ENCODE results near the gene TM4SF4. TPM values are rescaled to one million over a fixed set of nuclear protein-coding genes. Genes with fewer than 3 reads are reported as not detected.

Gene TM4SF4
- total RNA-seq, 1 donor from 2014 or later: 0.29 TPM

DNA sequence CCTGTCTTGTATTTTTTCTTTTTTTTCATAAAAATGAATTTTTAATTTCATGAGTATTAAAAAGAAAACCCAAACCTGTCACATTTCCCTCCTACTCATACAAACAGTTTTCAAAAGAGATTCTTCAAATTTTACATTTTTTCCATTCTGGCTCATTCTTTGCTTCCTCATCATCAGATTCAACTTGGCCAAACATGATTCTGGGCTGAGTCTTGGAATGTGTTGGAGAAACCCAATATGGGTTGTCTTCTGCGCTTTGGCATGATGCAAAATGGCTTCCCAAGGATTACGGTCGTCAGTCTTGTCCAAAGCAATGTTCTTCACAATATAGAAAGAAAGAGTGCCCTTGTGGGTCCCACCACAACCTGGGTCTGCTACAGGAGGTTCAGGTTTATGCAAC is 12.4 kb upstream of the TM4SF4 start:
- no peak for DNase-seq (ENCODE audit: low read depth)
- TF ChIP-seq, protein P1, sequence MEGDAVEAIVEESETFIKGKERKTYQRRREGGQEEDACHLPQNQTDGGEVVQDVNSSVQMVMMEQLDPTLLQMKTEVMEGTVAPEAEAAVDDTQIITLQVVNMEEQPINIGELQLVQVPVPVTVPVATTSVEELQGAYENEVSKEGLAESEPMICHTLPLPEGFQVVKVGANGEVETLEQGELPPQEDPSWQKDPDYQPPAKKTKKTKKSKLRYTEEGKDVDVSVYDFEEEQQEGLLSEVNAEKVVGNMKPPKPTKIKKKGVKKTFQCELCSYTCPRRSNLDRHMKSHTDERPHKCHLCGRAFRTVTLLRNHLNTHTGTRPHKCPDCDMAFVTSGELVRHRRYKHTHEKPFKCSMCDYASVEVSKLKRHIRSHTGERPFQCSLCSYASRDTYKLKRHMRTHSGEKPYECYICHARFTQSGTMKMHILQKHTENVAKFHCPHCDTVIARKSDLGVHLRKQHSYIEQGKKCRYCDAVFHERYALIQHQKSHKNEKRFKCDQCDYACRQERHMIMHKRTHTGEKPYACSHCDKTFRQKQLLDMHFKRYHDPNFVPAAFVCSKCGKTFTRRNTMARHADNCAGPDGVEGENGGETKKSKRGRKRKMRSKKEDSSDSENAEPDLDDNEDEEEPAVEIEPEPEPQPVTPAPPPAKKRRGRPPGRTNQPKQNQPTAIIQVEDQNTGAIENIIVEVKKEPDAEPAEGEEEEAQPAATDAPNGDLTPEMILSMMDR (conservative IDR thresholded peaks at IDR 0.05; ENCODE audit: low read depth, low read length): no peak
- H3K4me3 ChIP-seq (ENCODE audit: low read depth, low read length): no peak overlapping the region

DNA sequence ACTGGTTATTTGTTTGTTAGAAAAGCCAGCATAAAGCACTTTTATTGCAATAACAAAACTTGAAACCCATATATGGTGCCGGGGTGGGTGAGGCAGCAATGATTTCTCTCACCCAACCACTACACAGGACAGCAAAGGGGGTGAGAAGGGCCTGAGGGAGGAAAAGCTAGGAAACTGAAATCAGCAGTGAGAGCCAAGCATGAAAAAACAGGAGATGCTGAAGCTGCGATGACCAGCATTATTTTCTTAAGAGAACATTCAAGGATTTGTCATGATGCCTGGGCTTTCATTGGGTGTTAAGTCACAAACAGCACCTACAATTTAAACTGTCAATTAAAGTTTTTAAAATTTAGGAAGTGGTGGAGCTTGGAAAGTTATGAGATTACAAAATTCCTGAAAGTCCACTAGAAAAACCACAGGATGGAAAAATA is 11.9 kb upstream of the TM4SF4 start:
- DNase-seq (ENCODE audit: low read depth): no peak
- TF ChIP-seq, protein P1 (conservative IDR thresholded peaks at IDR 0.05; ENCODE audit: low read depth, low read length): no peak

GRCh38 chr3:149463921-149464320 is 10.6 kb upstream of the TM4SF4 start:
- H3K4me3 ChIP-seq (ENCODE audit: low read depth, low read length): no peak overlapping the region
- TF ChIP-seq, protein P1 (conservative IDR thresholded peaks at IDR 0.05; ENCODE audit: low read depth, low read length): no peak
- no peak for DNase-seq (ENCODE audit: low read depth)

More for the DNA sequence above, 11.9 kb upstream of the TM4SF4 start:
- no peak overlapping the region for H3K4me3 ChIP-seq (ENCODE audit: low read depth, low read length)

GRCh38 chr3:149464542-149465328 is 9.8 kb upstream of the TM4SF4 start:
- no peak for DNase-seq (ENCODE audit: low read depth)
- no peak overlapping the region for H3K4me3 ChIP-seq (ENCODE audit: low read depth, low read length)
- TF ChIP-seq, protein P1 (conservative IDR thresholded peaks at IDR 0.05; ENCODE audit: low read depth, low read length): no peak

- TF ChIP-seq, protein P1 (conservative IDR thresholded peaks at IDR 0.05; ENCODE audit: low read depth, low read length): no peak
- no peak for DNase-seq (ENCODE audit: low read depth)
- H3K4me3 ChIP-seq (ENCODE audit: low read depth, low read length): no peak overlapping the region
Measured at GRCh38 chr3:149465351-149465883, 9.1 kb upstream of the TM4SF4 start.

DNA sequence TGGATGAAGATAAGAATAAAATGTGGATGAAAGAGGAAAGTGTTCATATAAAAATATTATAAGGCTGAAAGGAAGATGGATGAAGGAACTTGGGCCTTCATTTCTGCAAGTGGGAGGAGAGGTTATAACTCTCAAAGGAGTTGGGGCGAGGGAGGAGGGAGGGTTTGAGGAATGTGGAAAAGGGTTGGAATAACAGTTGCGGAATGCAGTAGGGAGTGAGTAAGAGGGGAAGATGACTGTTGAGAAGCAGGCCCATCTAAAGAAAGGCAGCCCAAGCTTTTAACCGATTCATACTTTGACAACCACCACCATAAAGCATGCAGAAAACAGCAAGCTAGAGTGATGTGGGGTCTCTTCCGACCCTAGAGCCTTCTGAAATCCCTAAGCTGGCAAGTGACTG is 8.3 kb upstream of the TM4SF4 start:
- H3K4me3 ChIP-seq (ENCODE audit: low read depth, low read length): no peak overlapping the region
- no peak for DNase-seq (ENCODE audit: low read depth)
- TF ChIP-seq, protein P1 (conservative IDR thresholded peaks at IDR 0.05; ENCODE audit: low read depth, low read length): no peak

Measured in epithelial cell of proximal tubule (primary cell).